ENCODE data around the gene KYAT1. TPM values are rescaled to one million over a fixed set of nuclear protein-coding genes. Genes with fewer than 3 reads are reported as not detected.

KYAT1 gene
- total RNA-seq, 1 experiment from 2014 or later: 7.8 TPM

- no peaks in the 10 kb centered on the region for H3K27me3 Mint-ChIP-seq (ENCODE audit: insufficient read depth, unreplicated experiment)
Measured at GRCh38 chr9:128893354-128893753, 11.6 kb upstream of the KYAT1 start.

GRCh38 chr9:128892221-128892921 is 10.6 kb upstream of the KYAT1 start:
- Histone ChIP-seq H3K4me1 (no peaks in the 10 kb centered on the region), H3K36me3 (ENCODE audit: control insufficient read depth, insufficient read depth, low read length) (no peaks in the 10 kb centered on the region; the same call in 1 of the 2 replicates), H3K27me3 (replicated peaks; ENCODE audit: control insufficient read depth, insufficient read depth, low read length) (no peaks in the 10 kb centered on the region), H3K4me3 (ENCODE audit: low read depth, low read length) (no peak overlapping the region), H3K9me3 (no peaks in the 10 kb centered on the region)
- Mint-ChIP-seq H3K36me3 (ENCODE audit: insufficient read depth, unreplicated experiment) (peaks cover 46% of the 10 kb centered on the region), H3K9me3 (ENCODE audit: unreplicated experiment) (no peaks in the 10 kb centered on the region), H3K4me3 (ENCODE audit: unreplicated experiment) (no peak overlapping the region), H3K4me1 (ENCODE audit: low read depth, unreplicated experiment) (no peaks in the 10 kb centered on the region), H3K27ac (ENCODE audit: unreplicated experiment) (no peak overlapping the region), H3K27me3 (ENCODE audit: insufficient read depth, unreplicated experiment) (no peaks in the 10 kb centered on the region)
- ChIA-PET POLR2A (no interaction called here), CTCF (no interaction called here)
- no peak for DNase-seq
- no TSS peak for BruUV-seq (replicated peaks)
- intact Hi-C loops (cut with micrococcal nuclease; ENCODE audit: unreplicated experiment): no loop called here
- no peak for TF ChIP-seq CTCF (IDR thresholded peaks at IDR 0.05; ENCODE audit: insufficient read depth in 1 of 2, low read depth in 1 of 2, low read length in 1 of 2, severe bottlenecking in 1 of 2, unreplicated experiment in 1 of 2)

More at GRCh38 chr9:128893354-128893753, 11.6 kb upstream of the KYAT1 start:
- H3K4me1 ChIP-seq: no peaks in the 10 kb centered on the region
- no peak for DNase-seq
- intact Hi-C loops (cut with micrococcal nuclease; ENCODE audit: unreplicated experiment): no loop called here
- Mint-ChIP-seq H3K4me1 (ENCODE audit: low read depth, unreplicated experiment) (no peaks in the 10 kb centered on the region), H3K4me3 (ENCODE audit: unreplicated experiment) (no peak overlapping the region), H3K27ac (ENCODE audit: unreplicated experiment) (no peak overlapping the region), H3K36me3 (ENCODE audit: insufficient read depth, unreplicated experiment) (peaks cover 42% of the 10 kb centered on the region), H3K9me3 (ENCODE audit: unreplicated experiment) (no peaks in the 10 kb centered on the region)
- H3K27me3 ChIP-seq (replicated peaks; ENCODE audit: control insufficient read depth, insufficient read depth, low read length): no peaks in the 10 kb centered on the region
- H3K36me3 ChIP-seq (ENCODE audit: control insufficient read depth, insufficient read depth, low read length): no peaks in the 10 kb centered on the region; the same call in 1 of the 2 replicates
- POLR2A ChIA-PET: no interaction called here
- no peaks in the 10 kb centered on the region for H3K9me3 ChIP-seq
- CTCF ChIA-PET: interaction anchor here (0.6 kb wide), 1 partner anchor 472 kb away, joined by 4 read pairs; the partner anchor contains the start of gene CERCAM
- TF ChIP-seq CTCF (IDR thresholded peaks at IDR 0.05; ENCODE audit: insufficient read depth in 1 of 2, low read depth in 1 of 2, low read length in 1 of 2, severe bottlenecking in 1 of 2, unreplicated experiment in 1 of 2): no peak
- H3K4me3 ChIP-seq (ENCODE audit: low read depth, low read length): no peak overlapping the region
- BruUV-seq (replicated peaks): no TSS peak

GRCh38 chr9:128891321-128892220 is 9.8 kb upstream of the KYAT1 start:
- peaks cover 46% of the 10 kb centered on the region for H3K36me3 Mint-ChIP-seq (ENCODE audit: insufficient read depth, unreplicated experiment)
- no peaks in the 10 kb centered on the region for H3K27me3 ChIP-seq (replicated peaks; ENCODE audit: control insufficient read depth, insufficient read depth, low read length)
- no peaks in the 10 kb centered on the region for H3K4me1 ChIP-seq
- no peak overlapping the region for H3K4me3 Mint-ChIP-seq (ENCODE audit: unreplicated experiment)
- intact Hi-C loops (cut with micrococcal nuclease; ENCODE audit: unreplicated experiment): no loop called here
- H3K4me3 ChIP-seq (ENCODE audit: low read depth, low read length): no peak overlapping the region
- no peak for DNase-seq
- no TSS peak for BruUV-seq (replicated peaks)
- H3K27me3 Mint-ChIP-seq (ENCODE audit: insufficient read depth, unreplicated experiment): no peaks in the 10 kb centered on the region
- TF ChIP-seq CTCF (IDR thresholded peaks at IDR 0.05; ENCODE audit: insufficient read depth in 1 of 2, low read depth in 1 of 2, low read length in 1 of 2, severe bottlenecking in 1 of 2, unreplicated experiment in 1 of 2): no peak
- H3K36me3 ChIP-seq (ENCODE audit: control insufficient read depth, insufficient read depth, low read length): no peaks in the 10 kb centered on the region; the same call in 1 of the 2 replicates
- H3K27ac Mint-ChIP-seq (ENCODE audit: unreplicated experiment): no peak overlapping the region
- no peaks in the 10 kb centered on the region for H3K9me3 ChIP-seq
- POLR2A ChIA-PET: no interaction called here
- no peaks in the 10 kb centered on the region for H3K9me3 Mint-ChIP-seq (ENCODE audit: unreplicated experiment)
- no peaks in the 10 kb centered on the region for H3K4me1 Mint-ChIP-seq (ENCODE audit: low read depth, unreplicated experiment)
- CTCF ChIA-PET: no interaction called here

Measured in Caco-2 (cell line).